ENCODE data around the gene ST3GAL6.

ST3GAL6 gene

DNA sequence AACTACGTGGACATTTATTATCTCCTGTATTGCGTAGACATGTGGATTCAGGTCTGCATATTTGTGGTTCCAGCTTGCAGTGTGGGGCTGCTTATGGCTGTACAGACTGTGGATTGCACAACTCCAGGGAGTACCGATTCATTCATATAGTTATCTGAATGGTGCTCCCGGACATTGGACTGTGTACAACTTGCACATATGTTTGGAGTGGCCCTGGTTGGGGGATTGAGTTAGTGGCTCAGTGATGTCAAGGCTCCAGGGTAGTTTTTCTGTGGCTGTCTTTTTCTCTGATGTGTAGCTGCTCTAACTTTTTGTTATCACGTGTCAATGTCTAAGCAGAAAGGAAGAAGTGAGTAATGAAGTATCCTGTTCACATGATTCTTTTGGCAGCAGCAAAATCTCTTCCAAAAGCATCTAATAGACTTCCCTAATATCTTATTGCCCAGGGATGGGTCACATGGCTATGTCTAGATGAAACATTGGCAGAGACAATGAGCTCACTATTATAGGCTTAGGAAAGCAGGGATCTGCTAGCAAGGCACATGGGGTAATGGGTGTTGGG, 15.8 kb downstream of the ST3GAL6 start:
- Histone ChIP-seq H2BK12ac (ENCODE audit: low read length) (no peak overlapping the region), H3K36me3 (replicated peaks in 1 of 2; ENCODE audit: control insufficient read depth in 2 of 2, insufficient read depth in 2 of 2, low read length in 2 of 2) (no peaks in the 10 kb centered on the region), H3K4me2 (ENCODE audit: insufficient read depth, low read length, poor library complexity, severe bottlenecking) (no peak overlapping the region), H4K91ac (ENCODE audit: low read depth, low read length, poor library complexity) (no peak overlapping the region), H2BK120ac (ENCODE audit: low read depth, low read length) (no peak overlapping the region), H3K9ac (ENCODE audit: low read depth, low read length, poor library complexity) (no peak overlapping the region), H2BK15ac (ENCODE audit: low read length) (no peak overlapping the region), H2AFZ (ENCODE audit: low read length) (no peak overlapping the region), H3K4ac (ENCODE audit: low read length) (no peak overlapping the region), H4K8ac (ENCODE audit: low read depth, low read length) (no peak overlapping the region), H3K79me1 (ENCODE audit: low read depth, low read length) (no peaks in the 10 kb centered on the region), H3K23ac (ENCODE audit: low read depth, low read length, poor library complexity) (no peak overlapping the region), H3K14ac (ENCODE audit: low read length) (no peak overlapping the region), H3K18ac (ENCODE audit: low read length) (no peak overlapping the region), H3K4me3 (ENCODE audit: low read length in 2 of 2) (no peak overlapping the region), H2BK5ac (ENCODE audit: low read length) (no peak overlapping the region), H3K9me3 (replicated peaks in 1 of 2; ENCODE audit: control insufficient read depth in 2 of 2, insufficient read depth in 1 of 2, low read depth in 1 of 2, low read length in 2 of 2) (no peaks in the 10 kb centered on the region), H2AK5ac (ENCODE audit: low read depth, low read length) (no peak overlapping the region), H3K27ac (replicated peaks; ENCODE audit: low read length) (no peak overlapping the region), H3K27me3 (ENCODE audit: control insufficient read depth in 3 of 3, insufficient read depth in 3 of 3, low read depth in 1 of 3, low read length in 3 of 3) (no peaks in the 10 kb centered on the region), H3K4me1 (ENCODE audit: control insufficient read depth in 2 of 2, insufficient read depth in 1 of 2, low read depth in 1 of 2, low read length in 2 of 2) (peaks cover 0 to 10% of the 10 kb centered on the region in 2 donors)
- no CpG with 5 or more reads among the region's 5 CpGs for WGBS, 2 donors (ENCODE audit: extremely low coverage in 2 of 2, insufficient read length in 2 of 2, insufficient replicate concordance in 1 of 2)
- DNase-seq (ENCODE audit: low spot score), result no peak

DNA sequence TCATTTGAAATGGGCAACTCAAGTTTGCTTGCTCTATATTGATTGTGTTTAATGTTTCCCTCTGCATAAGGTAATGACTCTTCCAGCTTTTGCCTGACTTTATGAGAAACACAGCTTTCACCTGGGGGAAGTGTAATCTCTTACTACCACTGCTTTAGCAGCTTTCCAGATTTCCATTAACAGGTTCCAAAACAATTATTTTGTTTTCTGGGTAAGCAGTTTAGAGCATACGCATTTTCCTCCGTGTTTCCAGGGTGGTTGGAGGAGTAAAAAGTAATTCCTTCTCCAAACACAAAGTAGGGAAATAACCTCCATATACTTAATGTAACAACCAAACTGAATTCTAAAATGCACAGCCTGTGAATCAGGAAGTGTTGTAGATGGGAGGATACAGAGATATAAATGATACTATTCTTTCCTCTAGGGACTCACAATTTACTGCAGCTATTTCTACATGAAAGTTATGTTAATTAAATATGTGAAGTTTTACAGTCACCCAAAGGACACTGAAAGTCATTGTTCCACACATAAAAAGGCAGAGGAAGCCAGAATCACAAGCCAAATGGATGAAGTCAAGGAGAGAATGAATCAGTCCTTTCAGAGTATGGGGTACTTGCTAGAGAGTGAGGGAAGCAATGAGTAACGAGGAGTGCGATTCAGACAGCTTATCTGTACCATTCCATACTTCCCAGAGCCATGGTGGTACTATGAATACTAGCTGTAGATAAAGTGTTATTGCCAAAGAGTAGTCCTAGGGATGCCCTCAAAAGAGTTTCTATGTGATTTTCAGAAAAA, 16.6 kb downstream of the ST3GAL6 start:
- Histone ChIP-seq H3K14ac (ENCODE audit: low read length) (no peak overlapping the region), H3K18ac (ENCODE audit: low read length) (no peak overlapping the region), H2BK12ac (ENCODE audit: low read length) (no peak overlapping the region), H4K8ac (ENCODE audit: low read depth, low read length) (no peak overlapping the region), H3K4me2 (ENCODE audit: insufficient read depth, low read length, poor library complexity, severe bottlenecking) (no peak overlapping the region), H3K4me3 (ENCODE audit: low read length in 2 of 2) (no peak overlapping the region), H2BK120ac (ENCODE audit: low read depth, low read length) (no peak overlapping the region), H3K23ac (ENCODE audit: low read depth, low read length, poor library complexity) (no peak overlapping the region), H2AFZ (ENCODE audit: low read length) (no peak overlapping the region), H3K4ac (ENCODE audit: low read length) (no peak overlapping the region), H3K4me1 (ENCODE audit: control insufficient read depth in 2 of 2, insufficient read depth in 1 of 2, low read depth in 1 of 2, low read length in 2 of 2) (peaks cover 0 to 10% of the 10 kb centered on the region in 2 donors), H2AK5ac (ENCODE audit: low read depth, low read length) (no peak overlapping the region), H3K36me3 (replicated peaks in 1 of 2; ENCODE audit: control insufficient read depth in 2 of 2, insufficient read depth in 2 of 2, low read length in 2 of 2) (no peaks in the 10 kb centered on the region), H3K79me1 (ENCODE audit: low read depth, low read length) (no peaks in the 10 kb centered on the region), H2BK5ac (ENCODE audit: low read length) (no peak overlapping the region), H2BK15ac (ENCODE audit: low read length) (no peak overlapping the region), H4K91ac (ENCODE audit: low read depth, low read length, poor library complexity) (no peak overlapping the region), H3K9ac (ENCODE audit: low read depth, low read length, poor library complexity) (no peak overlapping the region), H3K27ac (replicated peaks; ENCODE audit: low read length) (no peak overlapping the region), H3K9me3 (replicated peaks in 1 of 2; ENCODE audit: control insufficient read depth in 2 of 2, insufficient read depth in 1 of 2, low read depth in 1 of 2, low read length in 2 of 2) (no peaks in the 10 kb centered on the region), H3K27me3 (ENCODE audit: control insufficient read depth in 3 of 3, insufficient read depth in 3 of 3, low read depth in 1 of 3, low read length in 3 of 3) (no peaks in the 10 kb centered on the region)
- no peak for DNase-seq (ENCODE audit: low spot score)
- no CpG with 5 or more reads among the region's 4 CpGs for WGBS, 2 donors (ENCODE audit: extremely low coverage in 2 of 2, insufficient read length in 2 of 2, insufficient replicate concordance in 1 of 2)

DNA sequence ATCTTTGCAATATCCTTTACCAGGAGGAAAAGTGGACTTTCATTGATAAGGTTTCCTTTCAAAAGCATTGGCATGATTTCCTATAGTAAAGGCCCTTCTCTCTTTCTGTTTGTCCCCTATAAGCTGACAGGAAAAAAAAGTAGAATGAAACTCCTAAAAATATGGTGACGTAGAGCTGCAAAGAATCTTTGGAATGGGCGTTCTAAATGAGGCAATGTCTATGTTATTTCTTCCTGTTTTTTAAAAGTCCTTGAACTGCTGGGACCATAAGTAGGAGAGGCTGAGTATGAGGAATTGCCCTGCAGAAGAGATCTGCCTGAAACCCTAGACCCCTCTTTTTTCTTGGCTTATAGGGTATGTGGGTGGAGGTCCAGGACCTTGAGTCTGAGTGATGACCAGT, 17.2 kb downstream of the ST3GAL6 start:
- no peaks in the 10 kb centered on the region for H3K79me1 ChIP-seq (ENCODE audit: low read depth, low read length)
- no peak overlapping the region for H2AK5ac ChIP-seq (ENCODE audit: low read depth, low read length)
- peaks cover 0 to 10% of the 10 kb centered on the region in 2 donors for H3K4me1 ChIP-seq (ENCODE audit: control insufficient read depth in 2 of 2, insufficient read depth in 1 of 2, low read depth in 1 of 2, low read length in 2 of 2)
- no peak overlapping the region for H2BK120ac ChIP-seq (ENCODE audit: low read depth, low read length)
- H3K36me3 ChIP-seq (replicated peaks in 1 of 2; ENCODE audit: control insufficient read depth in 2 of 2, insufficient read depth in 2 of 2, low read length in 2 of 2), result no peaks in the 10 kb centered on the region
- no peak overlapping the region for H3K27ac ChIP-seq (replicated peaks; ENCODE audit: low read length)
- no peak for DNase-seq (ENCODE audit: low spot score)
- H3K27me3 ChIP-seq (ENCODE audit: control insufficient read depth in 3 of 3, insufficient read depth in 3 of 3, low read depth in 1 of 3, low read length in 3 of 3), result no peaks in the 10 kb centered on the region
- no peak overlapping the region for H4K91ac ChIP-seq (ENCODE audit: low read depth, low read length, poor library complexity)
- H3K4me3 ChIP-seq (ENCODE audit: low read length in 2 of 2), result no peak overlapping the region
- no peak overlapping the region for H3K4ac ChIP-seq (ENCODE audit: low read length)
- no peak overlapping the region for H2BK5ac ChIP-seq (ENCODE audit: low read length)
- H2BK12ac ChIP-seq (ENCODE audit: low read length), result no peak overlapping the region
- H3K23ac ChIP-seq (ENCODE audit: low read depth, low read length, poor library complexity), result no peak overlapping the region
- no peak overlapping the region for H2BK15ac ChIP-seq (ENCODE audit: low read length)
- H3K4me2 ChIP-seq (ENCODE audit: insufficient read depth, low read length, poor library complexity, severe bottlenecking), result no peak overlapping the region
- H4K8ac ChIP-seq (ENCODE audit: low read depth, low read length), result no peak overlapping the region
- no peak overlapping the region for H3K9ac ChIP-seq (ENCODE audit: low read depth, low read length, poor library complexity)
- H3K9me3 ChIP-seq (replicated peaks in 1 of 2; ENCODE audit: control insufficient read depth in 2 of 2, insufficient read depth in 1 of 2, low read depth in 1 of 2, low read length in 2 of 2), result no peaks in the 10 kb centered on the region
- H2AFZ ChIP-seq (ENCODE audit: low read length), result no peak overlapping the region
- no peak overlapping the region for H3K18ac ChIP-seq (ENCODE audit: low read length)
- no CpG with 5 or more reads among the region's 2 CpGs for WGBS, 2 donors (ENCODE audit: extremely low coverage in 2 of 2, insufficient read length in 2 of 2, insufficient replicate concordance in 1 of 2)
- H3K14ac ChIP-seq (ENCODE audit: low read length), result no peak overlapping the region

DNA sequence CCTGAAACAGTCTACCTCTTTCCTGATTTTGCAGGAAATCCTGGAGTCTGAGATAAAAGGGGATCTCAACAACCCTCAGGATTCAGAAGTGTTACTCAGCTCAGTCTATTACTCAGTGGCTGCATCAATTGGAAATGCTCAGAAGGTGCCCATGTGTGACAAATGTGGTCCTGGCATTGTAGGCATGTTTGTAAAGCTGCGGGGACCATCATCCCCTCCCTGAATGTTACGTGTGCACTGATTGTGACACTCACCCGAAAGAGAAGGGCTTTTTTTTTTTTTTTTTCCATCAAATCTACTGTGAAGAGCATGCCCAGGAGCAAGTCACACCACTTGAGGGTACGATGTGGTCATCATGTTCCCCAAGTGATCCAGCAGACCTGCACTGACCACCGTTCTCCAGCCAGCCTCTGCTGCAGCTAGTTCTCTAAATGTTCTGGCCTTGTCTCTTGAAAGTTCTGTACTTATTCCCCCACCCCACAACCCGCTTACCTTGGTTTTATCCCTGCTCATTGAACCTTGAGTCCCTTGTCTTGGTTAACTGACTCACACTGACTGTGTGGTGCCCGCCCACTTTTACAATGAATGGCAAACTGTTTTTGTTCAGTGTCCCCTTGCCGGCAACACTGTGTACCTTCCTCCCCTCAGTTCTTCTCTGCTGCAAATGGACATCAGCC, 19.8 kb downstream of the ST3GAL6 start:
- Histone ChIP-seq H3K9ac (ENCODE audit: low read depth, low read length, poor library complexity) (no peak overlapping the region), H2AK5ac (ENCODE audit: low read depth, low read length) (no peak overlapping the region), H3K27me3 (ENCODE audit: control insufficient read depth in 3 of 3, insufficient read depth in 3 of 3, low read depth in 1 of 3, low read length in 3 of 3) (no peaks in the 10 kb centered on the region), H3K79me1 (ENCODE audit: low read depth, low read length) (no peaks in the 10 kb centered on the region), H3K4ac (ENCODE audit: low read length) (no peak overlapping the region), H3K4me2 (ENCODE audit: insufficient read depth, low read length, poor library complexity, severe bottlenecking) (no peak overlapping the region), H4K8ac (ENCODE audit: low read depth, low read length) (no peak overlapping the region), H3K18ac (ENCODE audit: low read length) (no peak overlapping the region), H3K36me3 (replicated peaks in 1 of 2; ENCODE audit: control insufficient read depth in 2 of 2, insufficient read depth in 2 of 2, low read length in 2 of 2) (no peaks in the 10 kb centered on the region), H2BK12ac (ENCODE audit: low read length) (no peak overlapping the region), H2BK5ac (ENCODE audit: low read length) (no peak overlapping the region), H3K4me3 (ENCODE audit: low read length in 2 of 2) (no peak overlapping the region), H3K4me1 (ENCODE audit: control insufficient read depth in 2 of 2, insufficient read depth in 1 of 2, low read depth in 1 of 2, low read length in 2 of 2) (peaks cover 0 to 10% of the 10 kb centered on the region in 2 donors), H2AFZ (ENCODE audit: low read length) (no peak overlapping the region), H2BK120ac (ENCODE audit: low read depth, low read length) (no peak overlapping the region), H3K23ac (ENCODE audit: low read depth, low read length, poor library complexity) (no peak overlapping the region), H2BK15ac (ENCODE audit: low read length) (no peak overlapping the region), H3K27ac (replicated peaks; ENCODE audit: low read length) (no peak overlapping the region), H3K14ac (ENCODE audit: low read length) (no peak overlapping the region), H4K91ac (ENCODE audit: low read depth, low read length, poor library complexity) (no peak overlapping the region), H3K9me3 (replicated peaks in 1 of 2; ENCODE audit: control insufficient read depth in 2 of 2, insufficient read depth in 1 of 2, low read depth in 1 of 2, low read length in 2 of 2) (no peaks in the 10 kb centered on the region)
- DNase-seq (ENCODE audit: low spot score), result peak; percentile 17
- no CpG with 5 or more reads among the region's 8 CpGs for WGBS, 2 donors (ENCODE audit: extremely low coverage in 2 of 2, insufficient read length in 2 of 2, insufficient replicate concordance in 1 of 2)

Measured in neuronal stem cell (in vitro differentiated cells).